DND-41 (cell line): ENCODE measurements around the gene TMEM144.

Experiments used
- CTCF ChIP-seq: IDR thresholded peaks from 2 replicates; pipeline ENCODE4 v1.5.1; 2012; ENCODE audit warnings: borderline replicate concordance, low read length, moderate library complexity, mild to moderate bottlenecking; ENCODE audit not compliant: poor library complexity, severe bottlenecking; ENCODE audit errors: extremely low read depth
- EZH2 ChIP-seq: IDR thresholded peaks from 3 replicates; pipeline ENCODE4 v1.6.1; 2012; ENCODE audit warnings: borderline replicate concordance, low read depth, mild to moderate bottlenecking, moderate library complexity, low read length, inconsistent platforms; ENCODE audit not compliant: severe bottlenecking

DNA sequence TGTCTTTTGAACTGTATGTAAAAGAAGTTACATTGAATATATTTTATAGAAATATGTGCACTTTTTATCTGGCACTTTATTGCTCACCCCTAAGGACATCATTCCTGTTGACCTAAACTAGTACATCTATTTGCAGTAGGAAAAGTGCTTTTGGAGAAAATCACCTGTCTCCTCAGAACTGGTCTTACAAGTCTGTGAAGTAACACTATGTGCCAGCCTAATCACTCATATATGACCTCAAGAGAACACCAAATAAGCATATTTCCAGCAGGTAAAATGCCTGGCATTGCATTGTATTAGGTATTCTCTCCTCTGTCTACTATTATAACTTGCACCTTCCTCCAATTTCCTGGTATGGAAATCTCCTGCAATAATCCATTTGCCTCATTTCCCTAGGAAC, 33.5 kb upstream of the TMEM144 start:
- TF ChIP-seq CTCF (no peak), EZH2 (no peak)
